Fibroblast of gingiva (primary cell): Measurements from ENCODE around the gene PTPRN2.

Experiments used
- DNase-seq: peaks from one replicate; pipeline ENCODE4 v3.0.0-alpha.2; 2011; ENCODE audit warnings: low read depth

PTPRN2 gene

GRCh38 chr7:158133515-158134271, 453.9 kb downstream of the PTPRN2 start:
- DNase-seq = no peak

GRCh38 chr7:158133057-158133456, 454.6 kb downstream of the PTPRN2 start:
- DNase-seq = no peak

- DNase-seq = no peak
Measured at GRCh38 chr7:158130023-158130409, 457.6 kb downstream of the PTPRN2 start.

- no peak for DNase-seq
Measured at GRCh38 chr7:158129037-158130022, 458.3 kb downstream of the PTPRN2 start.

- no peak for DNase-seq
Measured at GRCh38 chr7:158128572-158128971, 459.1 kb downstream of the PTPRN2 start.

- DNase-seq = no peak
Measured at GRCh38 chr7:158127241-158127640, 460.4 kb downstream of the PTPRN2 start.

- no peak for DNase-seq
Measured at GRCh38 chr7:158126661-158127060, 461.0 kb downstream of the PTPRN2 start.

- no peak for DNase-seq
Measured at GRCh38 chr7:158125721-158126120, 461.9 kb downstream of the PTPRN2 start.

GRCh38 chr7:158125091-158125490, 462.5 kb downstream of the PTPRN2 start:
- no peak for DNase-seq

- no peak for DNase-seq
Measured at GRCh38 chr7:158124671-158125079, 462.9 kb downstream of the PTPRN2 start.

GRCh38 chr7:158123753-158124152, 463.9 kb downstream of the PTPRN2 start:
- no peak for DNase-seq

GRCh38 chr7:158123214-158123613, 464.4 kb downstream of the PTPRN2 start:
- no peak for DNase-seq

- DNase-seq = no peak
Measured at GRCh38 chr7:158121441-158122045, 466.1 kb downstream of the PTPRN2 start.

- DNase-seq = no peak
Measured at GRCh38 chr7:158120716-158121115, 466.9 kb downstream of the PTPRN2 start.

- DNase-seq = no peak
Measured at GRCh38 chr7:158120316-158120715, 467.3 kb downstream of the PTPRN2 start.

GRCh38 chr7:158117341-158118222, 470.0 kb downstream of the PTPRN2 start:
- DNase-seq = no peak

GRCh38 chr7:158116235-158116634, 471.4 kb downstream of the PTPRN2 start:
- DNase-seq = no peak

- no peak for DNase-seq
Measured at GRCh38 chr7:158114056-158114850, 473.4 kb downstream of the PTPRN2 start.

- no peak for DNase-seq
Measured at GRCh38 chr7:158113321-158114025, 474.1 kb downstream of the PTPRN2 start.
